WTC11 (cell line): Measurements from ENCODE around the gene REEP3. TPM values are rescaled to one million over a fixed set of nuclear protein-coding genes. Genes with fewer than 3 reads are reported as not detected.

Source experiments
- ATAC-seq: fragments of 200-7000 bp; cut with Tn5 transposase; 2 replicates; pipeline ENCODE4 v1.10.0; 2021; ENCODE audit warnings: mild to moderate bottlenecking, moderate library complexity
- CTCF ChIA-PET: fragments of 300-600 bp; sonication (Branson Sonifier 250); formaldehyde crosslinking; loops from one replicate; lab custom pipeline; 2021; ENCODE audit warnings: antibody characterized with exemption; lab: Charles Lee
- POLR2A ChIA-PET: fragments of 350-600 bp; sonication (Branson Sonifier 250); formaldehyde crosslinking; loops from one replicate; lab custom pipeline; 2021; ENCODE audit warnings: antibody characterized with exemption; lab: Charles Lee
- DNase-seq: peaks from one replicate; pipeline ENCODE4 v3.0.0; 2021; ENCODE audit warnings: low spot score
- H3K27ac Mint-ChIP-seq: 2 replicates; pipeline ENCODE4 v1.8.0; 2021; ENCODE audit warnings: mixed read lengths
- H3K27me3 Mint-ChIP-seq: 2 replicates; pipeline ENCODE4 v1.8.0; 2021; ENCODE audit warnings: low read depth, mild to moderate bottlenecking, moderate library complexity, mixed read lengths
- H3K36me3 Mint-ChIP-seq: 2 replicates; pipeline ENCODE4 v1.8.0; 2021; ENCODE audit warnings: mixed read lengths
- H3K4me1 Mint-ChIP-seq: 2 replicates; pipeline ENCODE4 v1.8.0; 2022; ENCODE audit warnings: mixed read lengths
- H3K4me3 Mint-ChIP-seq: 2 replicates; pipeline ENCODE4 v1.8.0; 2021; ENCODE audit warnings: mild to moderate bottlenecking, moderate library complexity, mixed read lengths
- H3K9me3 Mint-ChIP-seq: 2 replicates; pipeline ENCODE4 v1.8.0; 2021; ENCODE audit warnings: mixed read lengths
- ELF4 ChIP-seq: sonication (generic); formaldehyde crosslinking; IDR thresholded peaks from 2 replicates; pipeline ENCODE4 v1.8.1; 2022; ENCODE audit warnings: low read depth, mild to moderate bottlenecking, moderate library complexity, missing genetic modification reagents
- FOXJ3 ChIP-seq: sonication (generic); formaldehyde crosslinking; IDR thresholded peaks from 2 replicates; pipeline ENCODE4 v1.9.0; 2021; ENCODE audit warnings: missing genetic modification reagents, mild to moderate bottlenecking, borderline replicate concordance
- FOXP1 ChIP-seq: sonication (generic); formaldehyde crosslinking; IDR thresholded peaks from 2 replicates; pipeline ENCODE4 v1.8.0; 2022; ENCODE audit warnings: missing genetic modification reagents, mild to moderate bottlenecking, moderate library complexity, borderline replicate concordance
- KAT7 ChIP-seq: sonication (generic); formaldehyde crosslinking; IDR thresholded peaks from 2 replicates; pipeline ENCODE4 v1.8.1; 2023; ENCODE audit warnings: missing genetic modification reagents, mild to moderate bottlenecking, borderline replicate concordance
- MYBL2 ChIP-seq: sonication (generic); formaldehyde crosslinking; IDR thresholded peaks from 2 replicates; pipeline ENCODE4 v1.8.1; 2023; ENCODE audit warnings: mild to moderate bottlenecking, moderate library complexity, missing genetic modification reagents
- NFYB ChIP-seq: sonication (generic); formaldehyde crosslinking; conservative IDR thresholded peaks from 2 replicates; pipeline ENCODE4 v1.8.0; 2022; ENCODE audit warnings: low read depth, missing genetic modification reagents
- SMAD4 ChIP-seq: sonication (generic); formaldehyde crosslinking; IDR thresholded peaks from 2 replicates; pipeline ENCODE4 v1.8.0; 2022; ENCODE audit warnings: mild to moderate bottlenecking, missing genetic modification reagents
- TCF7 ChIP-seq: sonication (generic); formaldehyde crosslinking; IDR thresholded peaks from 2 replicates; pipeline ENCODE4 v1.8.0; 2022; ENCODE audit warnings: mild to moderate bottlenecking, low read depth, missing genetic modification reagents, moderate library complexity
- TEAD1 ChIP-seq: sonication (generic); formaldehyde crosslinking; IDR thresholded peaks from 2 replicates; pipeline ENCODE4 v1.8.0; 2022; ENCODE audit warnings: mild to moderate bottlenecking, missing genetic modification reagents
- TEAD4 ChIP-seq: sonication (generic); formaldehyde crosslinking; IDR thresholded peaks from 2 replicates; pipeline ENCODE4 v1.8.0; 2022; ENCODE audit warnings: mild to moderate bottlenecking, missing genetic modification reagents
- TP53 ChIP-seq: sonication (generic); formaldehyde crosslinking; IDR thresholded peaks from 2 replicates; pipeline ENCODE4 v1.8.1; 2023; ENCODE audit warnings: mild to moderate bottlenecking, missing genetic modification reagents
- ZNF121 ChIP-seq: sonication (generic); formaldehyde crosslinking; IDR thresholded peaks from 2 replicates; pipeline ENCODE4 v1.8.0; 2023; ENCODE audit warnings: missing genetic modification reagents
- ZNF219 ChIP-seq: sonication (generic); formaldehyde crosslinking; IDR thresholded peaks from 2 replicates; pipeline ENCODE4 v1.8.0; 2023; ENCODE audit warnings: missing genetic modification reagents, mild to moderate bottlenecking, borderline replicate concordance
- ZNF232 ChIP-seq: sonication (generic); formaldehyde crosslinking; IDR thresholded peaks from 2 replicates; pipeline ENCODE4 v1.8.0; 2022; ENCODE audit warnings: mild to moderate bottlenecking, missing genetic modification reagents
- ZNF317 ChIP-seq: sonication (generic); formaldehyde crosslinking; IDR thresholded peaks from 2 replicates; pipeline ENCODE4 v1.8.1; 2023; ENCODE audit warnings: low read depth, mild to moderate bottlenecking, moderate library complexity, missing genetic modification reagents, borderline replicate concordance
- ZNF396 ChIP-seq: fragments of 250-450 bp; sonication (Bioruptor Pico); IDR thresholded peaks from 2 replicates; pipeline ENCODE4 v1.8.0; 2021; ENCODE audit warnings: mild to moderate bottlenecking, moderate library complexity, borderline replicate concordance
- ZNF423 ChIP-seq: fragments of 250-450 bp; sonication (Bioruptor Pico); IDR thresholded peaks from 2 replicates; pipeline ENCODE4 v2.1.2; 2022; ENCODE audit warnings: mild to moderate bottlenecking, moderate library complexity
- total RNA-seq: library from RNA; stranded (reverse); gene quantifications from 3 replicates; pipeline ENCODE4 v1.2.3, GENCODE V29; 2021
- TF ChIP-seq, protein P1 (sequence below): sonication (generic); formaldehyde crosslinking; IDR thresholded peaks from 2 replicates; pipeline ENCODE4 v1.8.1; 2023; ENCODE audit warnings: mild to moderate bottlenecking, moderate library complexity, missing genetic modification reagents
- TF ChIP-seq, protein P2 (sequence below): sonication (generic); formaldehyde crosslinking; IDR thresholded peaks from 2 replicates; pipeline ENCODE4 v1.8.0; 2022; ENCODE audit warnings: mild to moderate bottlenecking, missing genetic modification reagents
- TF ChIP-seq, protein P3 (sequence below): sonication (generic); formaldehyde crosslinking; IDR thresholded peaks from 2 replicates; pipeline ENCODE4 v1.8.0; 2023; ENCODE audit warnings: missing genetic modification reagents, mild to moderate bottlenecking, borderline replicate concordance
- TF ChIP-seq, protein P4 (sequence below): fragments of 250-450 bp; sonication (Bioruptor Pico); IDR thresholded peaks from 2 replicates; pipeline ENCODE4 v1.9.0; 2021; ENCODE audit warnings: mild to moderate bottlenecking
- TF ChIP-seq, protein P5 (sequence below): sonication (generic); formaldehyde crosslinking; conservative IDR thresholded peaks from 2 replicates; pipeline ENCODE4 v1.8.1; 2023; ENCODE audit warnings: mild to moderate bottlenecking, low read depth, missing genetic modification reagents, moderate library complexity

REEP3 gene
- total RNA-seq, 1 experiment from 2014 or later, result 18.5 TPM

DNA sequence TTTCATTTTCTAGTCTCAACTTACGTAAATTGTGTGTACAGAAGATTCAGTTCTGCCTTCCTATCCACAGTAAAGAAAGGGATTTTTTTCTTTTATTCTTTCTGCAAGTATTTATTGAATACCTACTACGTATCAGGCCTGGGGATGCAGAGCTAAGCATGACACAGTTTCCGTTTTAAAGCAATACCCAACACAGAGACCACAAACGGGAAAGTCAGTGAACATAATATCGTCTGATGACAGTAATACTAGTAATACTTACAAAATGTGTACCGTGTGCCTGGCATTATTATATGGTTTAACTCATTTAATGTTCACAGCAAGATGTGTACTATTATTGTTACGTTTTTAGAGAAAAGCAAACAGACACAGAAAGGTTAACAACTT, 22.4 kb downstream of the REEP3 start (continued):
- TF ChIP-seq, protein P1, sequence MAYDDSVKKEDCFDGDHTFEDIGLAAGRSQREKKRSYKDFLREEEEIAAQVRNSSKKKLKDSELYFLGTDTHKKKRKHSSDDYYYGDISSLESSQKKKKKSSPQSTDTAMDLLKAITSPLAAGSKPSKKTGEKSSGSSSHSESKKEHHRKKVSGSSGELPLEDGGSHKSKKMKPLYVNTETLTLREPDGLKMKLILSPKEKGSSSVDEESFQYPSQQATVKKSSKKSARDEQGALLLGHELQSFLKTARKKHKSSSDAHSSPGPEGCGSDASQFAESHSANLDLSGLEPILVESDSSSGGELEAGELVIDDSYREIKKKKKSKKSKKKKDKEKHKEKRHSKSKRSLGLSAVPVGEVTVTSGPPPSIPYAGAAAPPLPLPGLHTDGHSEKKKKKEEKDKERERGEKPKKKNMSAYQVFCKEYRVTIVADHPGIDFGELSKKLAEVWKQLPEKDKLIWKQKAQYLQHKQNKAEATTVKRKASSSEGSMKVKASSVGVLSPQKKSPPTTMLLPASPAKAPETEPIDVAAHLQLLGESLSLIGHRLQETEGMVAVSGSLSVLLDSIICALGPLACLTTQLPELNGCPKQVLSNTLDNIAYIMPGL, result no peak
- TF ChIP-seq ZNF121 (CRISPR knock-in tag) (no peak), ZNF219 (no peak)

DNA sequence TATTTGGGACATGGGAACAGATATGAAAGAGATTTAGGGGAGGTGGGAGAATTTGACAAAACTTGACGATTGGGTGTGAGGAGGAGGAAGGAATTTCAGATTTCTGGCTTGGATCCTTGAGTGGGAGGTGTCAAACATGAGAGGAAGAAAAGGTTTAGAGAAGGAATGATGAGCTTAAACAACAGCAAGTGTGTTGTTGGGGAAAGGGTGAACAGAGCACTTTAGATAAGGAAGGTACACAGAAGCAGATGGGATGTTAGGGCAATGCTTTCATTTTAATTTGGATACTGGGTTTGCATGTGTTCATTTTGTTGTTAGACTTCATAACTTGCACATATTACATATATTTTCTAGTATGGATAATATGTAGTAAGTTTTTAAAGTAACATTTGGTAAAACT, 23.2 kb downstream of the REEP3 start:
- CTCF ChIA-PET, result no interaction called here
- no peaks in the 10 kb centered on the region for H3K27me3 Mint-ChIP-seq
- H3K9me3 Mint-ChIP-seq, result no peaks in the 10 kb centered on the region
- TF ChIP-seq ELF4 (no peak), FOXP1 (CRISPR knock-in tag) (no peak), NFYB (CRISPR knock-in tag) (no peak), TCF7 (CRISPR knock-in tag) (no peak), ZNF396 (CRISPR knock-in tag) (no peak), TEAD1 (no peak), ZNF232 (CRISPR knock-in tag) (no peak), FOXJ3 (CRISPR knock-in tag) (no peak)
- TF ChIP-seq, protein P2, sequence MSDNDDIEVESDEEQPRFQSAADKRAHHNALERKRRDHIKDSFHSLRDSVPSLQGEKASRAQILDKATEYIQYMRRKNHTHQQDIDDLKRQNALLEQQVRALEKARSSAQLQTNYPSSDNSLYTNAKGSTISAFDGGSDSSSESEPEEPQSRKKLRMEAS (CRISPR knock-in tag), result no peak
- peaks cover 20% of the 10 kb centered on the region for H3K4me1 Mint-ChIP-seq
- ATAC-seq (no peak), DNase-seq (no peak)
- H3K27ac Mint-ChIP-seq, result peak overlapping the region; percentile 89
- H3K4me3 Mint-ChIP-seq, result no peak overlapping the region
- peaks cover 6% of the 10 kb centered on the region; the same call in 1 of the 2 replicates for H3K36me3 Mint-ChIP-seq
- POLR2A ChIA-PET, result no interaction called here

DNA sequence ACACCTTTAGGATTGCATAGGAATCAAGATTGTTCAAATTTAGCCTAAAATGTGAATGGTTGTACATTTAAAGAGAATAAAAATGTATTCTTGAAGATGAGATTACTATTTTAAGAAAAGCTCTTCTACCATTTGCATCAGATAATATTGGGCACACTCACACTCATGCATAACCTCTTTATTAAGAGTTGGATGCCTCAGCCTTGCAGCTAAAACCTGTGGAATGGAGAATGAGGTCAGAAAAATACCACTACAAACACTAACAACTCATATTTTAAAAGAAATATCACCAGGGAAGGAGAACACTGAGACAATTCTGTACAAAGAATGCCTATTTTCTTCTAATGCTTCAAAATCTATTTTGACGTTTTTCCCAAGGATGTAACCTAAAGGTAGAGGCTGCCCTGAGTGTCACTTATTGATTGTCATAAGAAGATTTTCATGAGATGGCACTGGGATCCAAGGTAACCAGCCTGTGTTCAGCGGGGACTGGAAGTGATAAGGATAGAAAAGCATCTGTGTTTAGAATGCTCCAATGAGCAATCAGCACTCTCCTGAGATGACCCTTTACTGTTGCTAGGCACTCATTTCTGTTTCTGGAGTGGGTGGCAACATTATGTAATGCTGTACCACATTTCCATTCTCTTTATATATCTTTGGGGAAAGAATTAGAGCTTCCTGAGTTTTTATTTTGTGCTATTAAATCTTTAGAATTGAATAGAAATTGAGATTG, 26.6 kb downstream of the REEP3 start:
- ChIA-PET CTCF (no interaction called here), POLR2A (no interaction called here)
- DNase-seq, result no peak
- Mint-ChIP-seq H3K36me3 (peaks cover 6% of the 10 kb centered on the region; the same call in 1 of the 2 replicates), H3K4me1 (peaks cover 20% of the 10 kb centered on the region), H3K27ac (no peak overlapping the region), H3K9me3 (no peaks in the 10 kb centered on the region), H3K27me3 (no peaks in the 10 kb centered on the region), H3K4me3 (no peak overlapping the region)
- ATAC-seq, result no peak
- TF ChIP-seq NFYB (CRISPR knock-in tag) (no peak), TP53 (CRISPR knock-in tag) (no peak), KAT7 (no peak), ZNF396 (CRISPR knock-in tag) (no peak), ZNF423 (no peak), TEAD4 (CRISPR knock-in tag) (no peak), MYBL2 (CRISPR knock-in tag) (no peak), ZNF317 (CRISPR knock-in tag) (no peak), SMAD4 (CRISPR knock-in tag) (no peak), ZNF232 (CRISPR knock-in tag) (no peak)
- TF ChIP-seq, protein P3, sequence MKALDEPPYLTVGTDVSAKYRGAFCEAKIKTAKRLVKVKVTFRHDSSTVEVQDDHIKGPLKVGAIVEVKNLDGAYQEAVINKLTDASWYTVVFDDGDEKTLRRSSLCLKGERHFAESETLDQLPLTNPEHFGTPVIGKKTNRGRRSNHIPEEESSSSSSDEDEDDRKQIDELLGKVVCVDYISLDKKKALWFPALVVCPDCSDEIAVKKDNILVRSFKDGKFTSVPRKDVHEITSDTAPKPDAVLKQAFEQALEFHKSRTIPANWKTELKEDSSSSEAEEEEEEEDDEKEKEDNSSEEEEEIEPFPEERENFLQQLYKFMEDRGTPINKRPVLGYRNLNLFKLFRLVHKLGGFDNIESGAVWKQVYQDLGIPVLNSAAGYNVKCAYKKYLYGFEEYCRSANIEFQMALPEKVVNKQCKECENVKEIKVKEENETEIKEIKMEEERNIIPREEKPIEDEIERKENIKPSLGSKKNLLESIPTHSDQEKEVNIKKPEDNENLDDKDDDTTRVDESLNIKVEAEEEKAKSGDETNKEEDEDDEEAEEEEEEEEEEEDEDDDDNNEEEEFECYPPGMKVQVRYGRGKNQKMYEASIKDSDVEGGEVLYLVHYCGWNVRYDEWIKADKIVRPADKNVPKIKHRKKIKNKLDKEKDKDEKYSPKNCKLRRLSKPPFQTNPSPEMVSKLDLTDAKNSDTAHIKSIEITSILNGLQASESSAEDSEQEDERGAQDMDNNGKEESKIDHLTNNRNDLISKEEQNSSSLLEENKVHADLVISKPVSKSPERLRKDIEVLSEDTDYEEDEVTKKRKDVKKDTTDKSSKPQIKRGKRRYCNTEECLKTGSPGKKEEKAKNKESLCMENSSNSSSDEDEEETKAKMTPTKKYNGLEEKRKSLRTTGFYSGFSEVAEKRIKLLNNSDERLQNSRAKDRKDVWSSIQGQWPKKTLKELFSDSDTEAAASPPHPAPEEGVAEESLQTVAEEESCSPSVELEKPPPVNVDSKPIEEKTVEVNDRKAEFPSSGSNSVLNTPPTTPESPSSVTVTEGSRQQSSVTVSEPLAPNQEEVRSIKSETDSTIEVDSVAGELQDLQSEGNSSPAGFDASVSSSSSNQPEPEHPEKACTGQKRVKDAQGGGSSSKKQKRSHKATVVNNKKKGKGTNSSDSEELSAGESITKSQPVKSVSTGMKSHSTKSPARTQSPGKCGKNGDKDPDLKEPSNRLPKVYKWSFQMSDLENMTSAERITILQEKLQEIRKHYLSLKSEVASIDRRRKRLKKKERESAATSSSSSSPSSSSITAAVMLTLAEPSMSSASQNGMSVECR (CRISPR knock-in tag), result no peak
- TF ChIP-seq, protein P4, sequence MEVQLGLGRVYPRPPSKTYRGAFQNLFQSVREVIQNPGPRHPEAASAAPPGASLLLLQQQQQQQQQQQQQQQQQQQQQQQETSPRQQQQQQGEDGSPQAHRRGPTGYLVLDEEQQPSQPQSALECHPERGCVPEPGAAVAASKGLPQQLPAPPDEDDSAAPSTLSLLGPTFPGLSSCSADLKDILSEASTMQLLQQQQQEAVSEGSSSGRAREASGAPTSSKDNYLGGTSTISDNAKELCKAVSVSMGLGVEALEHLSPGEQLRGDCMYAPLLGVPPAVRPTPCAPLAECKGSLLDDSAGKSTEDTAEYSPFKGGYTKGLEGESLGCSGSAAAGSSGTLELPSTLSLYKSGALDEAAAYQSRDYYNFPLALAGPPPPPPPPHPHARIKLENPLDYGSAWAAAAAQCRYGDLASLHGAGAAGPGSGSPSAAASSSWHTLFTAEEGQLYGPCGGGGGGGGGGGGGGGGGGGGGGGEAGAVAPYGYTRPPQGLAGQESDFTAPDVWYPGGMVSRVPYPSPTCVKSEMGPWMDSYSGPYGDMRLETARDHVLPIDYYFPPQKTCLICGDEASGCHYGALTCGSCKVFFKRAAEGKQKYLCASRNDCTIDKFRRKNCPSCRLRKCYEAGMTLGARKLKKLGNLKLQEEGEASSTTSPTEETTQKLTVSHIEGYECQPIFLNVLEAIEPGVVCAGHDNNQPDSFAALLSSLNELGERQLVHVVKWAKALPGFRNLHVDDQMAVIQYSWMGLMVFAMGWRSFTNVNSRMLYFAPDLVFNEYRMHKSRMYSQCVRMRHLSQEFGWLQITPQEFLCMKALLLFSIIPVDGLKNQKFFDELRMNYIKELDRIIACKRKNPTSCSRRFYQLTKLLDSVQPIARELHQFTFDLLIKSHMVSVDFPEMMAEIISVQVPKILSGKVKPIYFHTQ (CRISPR knock-in tag), result no peak
- TF ChIP-seq, protein P5, sequence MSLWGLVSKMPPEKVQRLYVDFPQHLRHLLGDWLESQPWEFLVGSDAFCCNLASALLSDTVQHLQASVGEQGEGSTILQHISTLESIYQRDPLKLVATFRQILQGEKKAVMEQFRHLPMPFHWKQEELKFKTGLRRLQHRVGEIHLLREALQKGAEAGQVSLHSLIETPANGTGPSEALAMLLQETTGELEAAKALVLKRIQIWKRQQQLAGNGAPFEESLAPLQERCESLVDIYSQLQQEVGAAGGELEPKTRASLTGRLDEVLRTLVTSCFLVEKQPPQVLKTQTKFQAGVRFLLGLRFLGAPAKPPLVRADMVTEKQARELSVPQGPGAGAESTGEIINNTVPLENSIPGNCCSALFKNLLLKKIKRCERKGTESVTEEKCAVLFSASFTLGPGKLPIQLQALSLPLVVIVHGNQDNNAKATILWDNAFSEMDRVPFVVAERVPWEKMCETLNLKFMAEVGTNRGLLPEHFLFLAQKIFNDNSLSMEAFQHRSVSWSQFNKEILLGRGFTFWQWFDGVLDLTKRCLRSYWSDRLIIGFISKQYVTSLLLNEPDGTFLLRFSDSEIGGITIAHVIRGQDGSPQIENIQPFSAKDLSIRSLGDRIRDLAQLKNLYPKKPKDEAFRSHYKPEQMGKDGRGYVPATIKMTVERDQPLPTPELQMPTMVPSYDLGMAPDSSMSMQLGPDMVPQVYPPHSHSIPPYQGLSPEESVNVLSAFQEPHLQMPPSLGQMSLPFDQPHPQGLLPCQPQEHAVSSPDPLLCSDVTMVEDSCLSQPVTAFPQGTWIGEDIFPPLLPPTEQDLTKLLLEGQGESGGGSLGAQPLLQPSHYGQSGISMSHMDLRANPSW, result no peak
